Fibroblast of skin of left biceps (primary cell): ENCODE measurements around the gene JOSD2.

Experiments
- DNase-seq, 2 experiments: peaks; one replicate each; pipeline ENCODE4 v3.0.0-alpha.2; 2013; ENCODE audit warnings: low read depth in 2 of 2

JOSD2 gene

DNA sequence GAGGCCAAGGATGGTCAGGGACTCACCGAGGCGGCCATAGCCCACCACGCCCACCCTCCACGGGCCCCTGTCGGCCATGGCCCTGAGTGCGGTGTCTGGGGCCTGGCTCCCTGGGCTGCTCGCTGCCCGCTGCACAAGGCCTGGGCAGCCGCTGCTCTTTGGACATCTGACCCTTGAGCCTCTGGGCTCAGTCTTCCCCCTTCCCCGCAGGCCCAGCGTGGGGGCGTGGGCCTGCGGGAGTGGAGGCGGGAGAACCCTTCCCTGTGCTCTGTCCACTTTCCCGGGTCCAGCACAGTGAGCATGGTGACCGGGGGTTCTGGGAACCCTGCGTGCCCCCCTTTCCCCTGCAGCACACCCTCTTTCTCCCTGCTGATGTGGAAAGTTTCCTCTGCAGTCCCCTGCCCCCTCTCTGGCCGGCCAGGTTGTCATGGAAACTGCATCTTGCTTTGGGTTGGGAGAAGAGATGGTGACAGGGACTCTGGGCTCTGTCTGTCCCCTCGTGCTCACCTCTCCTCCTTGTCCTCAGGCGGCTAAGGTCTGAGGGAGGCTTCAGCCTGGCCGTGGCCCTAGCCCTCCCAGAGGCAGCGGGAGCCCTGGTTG lies 2.9 kb upstream of the JOSD2 start, which contains the start of gene ASPDH:
ASPDH (minus strand) TSS at position 168 of the 600 bp plus-strand sequence; CDS start at position 78, 90 bp downstream.
- no peak for DNase-seq

DNA sequence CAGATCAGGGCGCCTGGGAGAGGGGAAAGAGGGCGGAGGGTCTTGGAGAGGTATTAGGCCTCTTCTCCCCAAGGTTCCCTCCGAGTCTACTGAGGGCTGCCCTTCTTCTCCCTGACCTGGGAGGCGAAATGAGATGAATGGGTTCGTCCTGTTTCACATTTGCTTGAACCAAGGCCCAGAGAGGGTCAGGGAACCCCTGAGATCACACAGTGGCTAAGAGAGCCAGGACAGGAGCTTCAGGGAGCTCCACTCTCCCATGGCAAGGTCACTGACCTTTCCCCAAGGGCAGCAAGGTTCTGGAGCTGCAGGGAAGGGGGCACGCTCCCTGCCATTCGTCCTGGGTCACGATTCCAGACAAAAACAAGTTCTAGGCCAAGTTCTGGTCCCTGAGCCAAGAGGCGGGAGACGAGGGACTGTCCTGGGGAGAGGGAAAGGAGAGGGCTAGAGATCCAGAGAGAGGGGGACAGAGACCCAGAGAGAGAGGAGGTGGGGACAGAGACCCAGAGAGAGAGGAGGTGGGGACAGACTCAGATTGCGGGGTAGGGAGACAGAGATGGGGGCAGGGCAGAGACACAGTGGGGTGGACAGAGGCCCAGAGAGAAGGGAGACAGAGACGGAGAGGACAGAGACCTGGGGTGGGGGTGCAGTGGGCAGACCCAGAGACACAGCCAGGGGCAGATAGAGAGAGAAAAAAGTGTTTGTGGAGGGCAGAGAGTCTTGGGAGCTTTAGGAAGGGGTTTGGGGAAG lies 2.2 kb upstream of the JOSD2 start:
- DNase-seq: no peak

DNA sequence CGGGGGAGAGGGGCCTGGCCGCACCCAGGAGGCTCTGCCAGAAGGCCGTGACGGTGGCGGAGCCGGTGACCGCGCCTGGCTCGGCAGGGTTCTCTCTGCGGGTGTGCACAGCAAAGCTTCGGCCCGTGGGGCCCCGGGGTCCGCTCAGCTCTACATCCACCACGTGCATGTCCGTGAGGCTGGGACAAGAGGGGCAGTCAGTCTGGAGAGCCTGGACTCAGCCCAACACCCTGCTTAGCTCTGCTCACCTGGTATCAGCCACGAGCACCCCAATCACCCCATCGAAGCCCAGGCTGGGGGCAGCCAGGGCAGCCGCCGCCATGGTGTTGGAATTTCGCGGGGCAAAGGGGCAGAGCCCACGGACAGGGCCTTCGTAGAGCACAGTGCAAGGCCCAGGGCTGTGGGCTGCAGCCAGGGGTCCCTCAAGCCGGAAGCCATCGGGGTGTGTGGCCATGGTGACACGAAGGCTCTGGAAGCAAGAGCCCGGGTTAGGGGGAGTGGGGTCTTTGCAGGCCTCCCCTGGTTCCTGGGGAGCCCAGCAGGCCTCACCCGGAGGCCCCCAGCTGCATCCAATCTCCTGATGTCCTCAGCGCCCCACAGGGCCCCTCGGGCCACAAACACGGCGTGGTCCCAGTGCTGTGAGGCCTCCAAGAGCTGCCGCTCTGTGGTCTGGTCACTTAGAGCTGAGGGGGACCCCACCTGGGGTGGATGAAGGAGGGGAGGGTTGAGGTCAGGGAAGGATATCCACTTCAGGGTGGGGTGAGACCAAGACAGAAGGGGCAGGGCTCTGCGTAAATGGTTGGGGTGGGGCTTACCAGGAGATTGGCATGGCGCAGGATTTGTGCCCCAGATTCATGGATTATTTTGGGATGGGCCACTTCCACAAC lies 1.4 kb upstream of the JOSD2 start:
- DNase-seq: no peak

DNA sequence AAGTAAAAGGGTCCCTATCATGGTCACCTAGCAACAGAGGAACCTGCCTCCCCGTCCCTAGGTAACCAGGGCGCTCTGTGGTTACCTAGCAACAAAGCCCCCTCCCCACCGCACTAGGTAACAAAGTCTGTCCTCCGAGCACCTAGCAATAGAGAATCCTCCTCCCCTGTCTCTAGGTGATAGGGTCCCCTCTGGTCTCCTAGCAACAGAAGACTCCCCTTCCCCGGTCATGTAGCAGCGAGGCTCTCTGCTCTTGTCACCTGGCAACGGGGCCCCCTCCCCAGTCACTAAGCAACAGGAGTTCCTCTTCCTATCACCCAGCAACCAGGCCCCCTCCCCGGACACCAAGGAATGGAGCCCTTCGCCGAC lies 307 bp downstream of the JOSD2 start:
- no peak for DNase-seq

DNA sequence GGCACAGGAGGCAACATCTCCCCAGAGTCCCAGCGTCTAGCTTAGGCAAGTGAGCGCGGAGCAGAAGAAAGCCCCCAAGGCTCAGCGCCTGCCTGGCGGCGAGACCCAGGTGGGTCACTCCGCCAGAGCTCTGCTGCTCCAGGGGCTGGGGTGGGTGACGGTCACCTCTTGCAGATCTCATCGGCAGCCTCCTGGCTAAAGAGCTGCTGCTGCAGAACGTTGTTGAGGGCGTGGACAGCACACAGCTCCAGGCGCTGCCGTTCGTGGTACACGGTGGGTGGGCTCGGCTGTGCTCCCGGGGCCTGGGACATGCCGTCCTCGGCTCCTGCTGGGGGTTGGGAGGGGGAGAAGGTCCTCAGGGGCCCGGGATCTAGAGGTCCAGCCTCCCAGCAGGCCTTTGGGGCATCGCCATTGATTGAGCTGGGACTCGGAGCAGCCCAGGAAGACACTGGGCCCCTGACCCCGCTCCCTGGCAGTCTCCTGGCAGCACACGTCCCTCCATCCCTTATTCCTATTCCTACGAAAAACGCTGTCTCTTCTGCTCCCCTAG lies 795 bp downstream of the JOSD2 start:
- DNase-seq: no peak

DNA sequence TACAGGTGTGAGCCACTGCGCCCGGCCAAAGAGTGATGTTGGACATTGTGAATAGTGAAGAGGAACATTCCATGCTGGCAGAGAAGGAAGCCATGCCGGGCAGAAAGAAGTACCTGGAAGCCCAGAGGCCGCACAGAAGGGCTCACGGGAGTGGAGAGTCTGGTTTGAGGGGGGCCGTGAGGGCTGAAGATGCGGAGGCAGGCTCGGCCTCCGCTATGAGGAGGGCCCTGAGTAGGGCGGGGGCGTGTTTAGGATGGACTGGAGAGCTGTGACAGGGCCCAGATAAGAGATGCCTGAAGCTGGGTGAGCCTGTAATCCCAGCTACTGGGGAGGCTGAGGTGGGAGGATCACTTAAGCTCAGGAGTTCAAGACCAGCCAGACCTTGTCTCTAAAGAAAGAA lies 1.6 kb downstream of the JOSD2 start:
- DNase-seq: no peak

DNA sequence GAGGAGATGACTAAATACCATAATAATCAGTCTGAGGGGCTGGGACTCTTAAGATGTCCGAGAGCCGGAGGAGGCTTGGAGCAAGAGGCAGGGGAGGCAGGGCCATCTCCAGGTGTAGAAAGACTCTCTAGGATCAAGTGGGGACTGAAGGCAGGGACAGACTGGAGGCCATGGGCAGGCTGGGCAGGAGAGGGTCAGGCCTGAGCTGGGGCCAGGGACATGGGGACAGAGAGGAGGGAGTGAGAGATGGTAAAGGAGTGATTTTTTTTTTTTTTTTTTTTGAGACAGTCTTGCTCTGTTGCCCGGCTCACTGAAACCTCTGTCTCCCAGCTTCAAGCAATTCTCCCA lies 2.2 kb downstream of the JOSD2 start:
- DNase-seq: no peak

DNA sequence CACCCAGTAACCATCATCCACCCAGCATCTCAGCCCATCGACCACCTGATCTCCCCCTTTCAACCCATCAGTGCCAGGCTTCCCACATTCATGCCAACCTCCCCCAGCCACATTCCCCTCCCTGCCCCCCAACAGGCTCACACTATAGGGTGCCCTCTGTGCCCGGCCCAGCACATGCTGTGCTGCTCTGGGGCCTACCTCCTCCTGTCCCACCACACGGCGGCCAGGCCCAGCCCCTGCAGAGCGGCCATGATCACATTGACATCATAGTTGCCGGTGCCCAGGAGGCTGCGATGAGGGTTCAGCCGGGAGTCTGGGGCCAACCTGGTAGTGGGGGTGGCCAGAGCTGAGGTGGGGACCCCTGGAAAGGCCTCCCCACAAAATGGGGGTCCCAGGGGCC lies 3.6 kb downstream of the JOSD2 start:
- no peak for DNase-seq

DNA sequence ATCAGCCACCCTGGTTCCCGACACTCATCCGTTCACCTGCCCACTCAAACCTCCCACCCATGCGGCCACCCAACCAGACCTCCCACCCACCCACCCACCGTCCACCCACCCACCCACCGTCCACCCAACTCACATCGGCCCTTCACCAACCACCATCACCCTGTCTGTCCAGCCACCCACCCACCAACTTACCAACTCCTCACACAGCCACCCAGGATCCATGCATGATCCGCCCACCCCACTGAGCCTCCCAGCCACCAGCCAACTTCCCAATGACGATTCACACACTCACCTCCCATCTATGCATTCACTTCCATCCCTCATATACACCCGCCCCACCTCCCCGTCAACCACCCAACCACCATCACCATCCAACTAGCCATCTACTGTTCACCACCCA lies 4.3 kb downstream of the JOSD2 start:
- DNase-seq: no peak

DNA sequence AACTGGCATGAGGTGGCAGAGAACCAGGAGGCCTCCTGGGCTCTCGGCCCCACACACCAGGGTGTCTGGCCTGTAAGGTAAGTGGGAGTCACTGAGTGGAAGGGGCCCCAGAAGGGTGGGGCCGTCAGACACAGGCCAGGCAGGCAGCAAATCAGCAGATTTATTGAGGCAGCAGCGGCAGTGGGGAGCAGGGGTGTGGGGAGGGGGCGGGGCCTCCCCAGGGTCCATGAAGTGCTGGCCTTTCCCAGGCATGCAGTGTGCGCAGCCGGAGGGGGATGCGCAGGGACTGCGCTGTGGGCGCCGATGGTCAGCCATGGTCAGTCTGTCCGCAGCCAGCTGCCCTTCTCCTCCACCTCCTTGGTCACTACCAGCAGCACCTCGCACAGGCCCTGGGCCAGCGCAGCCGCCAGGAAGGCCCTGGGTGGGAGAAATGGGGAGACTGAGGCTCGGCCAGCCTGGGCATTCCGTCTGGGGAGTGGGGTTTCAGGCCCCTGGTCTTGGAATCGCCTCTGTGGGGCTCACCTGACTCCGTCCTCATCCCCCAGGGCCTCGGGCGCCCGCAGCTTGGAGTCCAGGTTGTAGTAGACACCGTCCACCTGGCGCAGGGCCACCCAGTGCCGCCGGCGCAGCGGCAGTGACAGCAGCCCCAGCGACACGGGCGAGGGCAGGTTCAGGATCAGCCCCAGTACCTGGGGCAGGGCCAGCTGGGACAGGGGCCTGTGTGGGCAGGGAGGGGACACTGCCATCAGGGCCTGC lies 5.0 kb downstream of the JOSD2 start:
- no peak for DNase-seq

DNA sequence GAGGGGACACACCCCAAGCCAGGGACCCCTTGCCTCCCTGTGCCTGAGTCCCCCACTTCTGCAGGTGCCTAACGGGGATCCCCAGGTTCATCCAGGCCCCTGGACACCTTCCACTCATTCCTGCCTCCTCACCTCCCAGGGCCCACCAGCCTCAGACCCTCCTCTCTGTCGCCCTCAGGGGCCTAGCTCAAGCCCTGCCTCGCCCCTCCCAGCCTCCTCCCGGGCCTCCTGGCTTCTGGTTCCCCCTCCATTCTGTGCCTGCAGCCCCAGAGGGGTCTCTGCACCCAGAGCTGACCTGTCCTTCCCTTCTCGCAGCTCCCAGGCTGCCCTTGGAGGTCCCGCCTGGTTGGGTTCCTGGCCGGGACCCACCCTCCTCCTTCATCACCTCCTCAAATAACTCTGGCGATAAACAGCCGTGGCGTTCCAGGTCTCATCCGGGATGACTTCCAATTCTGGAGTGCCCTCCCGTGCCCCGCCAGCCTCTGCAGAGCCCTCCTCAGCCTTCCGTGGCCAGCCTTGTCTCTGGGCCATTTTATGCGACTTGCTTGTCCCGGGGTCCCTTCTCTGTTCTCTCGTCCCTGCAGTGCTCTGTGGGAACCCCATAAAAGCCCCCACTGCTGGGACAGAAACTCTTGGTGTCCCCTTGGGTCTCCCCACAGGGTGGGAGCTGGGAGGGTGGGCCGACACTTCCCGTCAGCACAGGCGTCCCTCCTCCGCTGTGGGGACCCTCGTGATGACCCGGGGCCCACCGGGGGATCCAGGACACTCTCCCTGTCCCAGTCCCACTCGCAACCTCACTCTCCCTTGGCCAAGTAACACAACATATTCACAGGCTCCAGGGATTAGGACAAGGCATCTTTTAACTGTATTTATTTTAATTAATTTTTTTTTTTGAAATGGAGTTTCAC lies 9.2 kb downstream of the JOSD2 start:
- DNase-seq: no peak

DNA sequence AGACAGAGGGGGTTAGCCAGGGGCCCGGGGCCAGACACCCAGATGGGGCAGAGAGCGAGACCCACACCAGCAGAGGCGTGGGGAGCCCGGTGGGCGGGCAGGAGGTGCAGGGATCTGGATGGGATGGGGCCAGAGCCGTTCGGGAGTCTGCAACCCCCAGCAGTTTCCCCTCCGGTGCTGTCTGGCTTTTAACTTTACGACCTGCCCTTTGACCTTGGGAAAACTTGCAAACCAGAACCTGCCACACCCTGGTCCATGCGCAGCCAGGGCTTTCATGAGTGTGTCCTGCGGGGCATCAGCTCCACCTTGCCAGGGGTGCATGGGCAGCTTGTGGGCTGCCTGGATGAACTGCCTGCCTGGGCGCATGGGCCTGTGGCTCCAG lies 9.8 kb downstream of the JOSD2 start:
- no peak for DNase-seq

DNA sequence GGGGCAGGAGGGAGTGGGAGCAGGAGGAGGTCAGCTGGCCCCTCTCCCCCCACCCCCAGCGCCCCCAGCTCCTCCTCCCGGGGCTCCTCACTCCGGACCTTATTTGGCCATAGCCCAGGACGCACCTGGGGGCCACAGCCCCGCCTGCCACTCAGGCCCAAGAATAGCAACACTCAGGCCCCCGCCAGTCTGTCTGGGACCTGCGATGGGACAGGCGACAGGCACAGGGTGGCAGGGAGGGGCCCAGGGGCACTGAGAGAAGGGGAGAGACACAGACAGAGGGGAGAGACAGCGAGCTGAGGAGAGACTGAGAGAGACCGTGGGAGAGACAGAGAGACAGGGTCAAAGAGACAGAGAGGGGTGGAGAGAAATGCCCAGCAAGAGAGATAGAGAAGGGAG lies 10.2 kb downstream of the JOSD2 start:
- DNase-seq: no peak

DNA sequence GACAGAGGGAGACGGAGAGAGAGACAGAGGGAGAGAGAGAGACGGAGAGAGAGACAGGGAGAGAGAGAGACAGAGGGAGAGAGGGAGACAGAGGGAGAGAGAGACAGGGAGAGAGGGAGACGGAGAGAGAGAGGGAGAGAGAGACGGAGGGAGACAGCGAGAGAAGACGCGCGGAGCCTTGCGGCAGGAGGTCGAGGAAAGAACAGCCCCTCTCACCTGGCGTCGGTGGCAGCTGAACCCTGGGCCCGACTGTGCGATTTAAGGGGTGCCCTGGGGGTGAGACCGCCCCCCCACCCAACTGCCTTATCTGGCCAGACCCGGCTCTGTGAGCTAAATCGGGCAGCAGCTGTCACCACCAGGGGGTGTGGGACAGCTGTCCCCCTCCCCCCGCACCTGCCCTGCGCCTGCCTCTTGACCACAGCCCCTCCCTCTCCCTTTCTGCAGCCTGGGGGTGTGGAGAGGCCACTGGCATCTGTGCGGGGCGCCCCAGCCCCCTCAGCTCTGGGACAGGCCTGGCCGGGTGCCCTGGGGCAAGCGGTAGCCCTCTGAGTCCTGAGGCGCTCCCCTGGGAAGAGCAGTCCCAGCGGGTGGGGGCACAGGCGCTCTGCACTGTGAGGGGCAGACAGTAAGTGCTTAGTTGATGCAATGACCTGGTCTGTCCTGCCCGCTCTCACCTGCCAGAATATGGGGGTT lies 10.8 kb downstream of the JOSD2 start:
- no peak for DNase-seq

DNA sequence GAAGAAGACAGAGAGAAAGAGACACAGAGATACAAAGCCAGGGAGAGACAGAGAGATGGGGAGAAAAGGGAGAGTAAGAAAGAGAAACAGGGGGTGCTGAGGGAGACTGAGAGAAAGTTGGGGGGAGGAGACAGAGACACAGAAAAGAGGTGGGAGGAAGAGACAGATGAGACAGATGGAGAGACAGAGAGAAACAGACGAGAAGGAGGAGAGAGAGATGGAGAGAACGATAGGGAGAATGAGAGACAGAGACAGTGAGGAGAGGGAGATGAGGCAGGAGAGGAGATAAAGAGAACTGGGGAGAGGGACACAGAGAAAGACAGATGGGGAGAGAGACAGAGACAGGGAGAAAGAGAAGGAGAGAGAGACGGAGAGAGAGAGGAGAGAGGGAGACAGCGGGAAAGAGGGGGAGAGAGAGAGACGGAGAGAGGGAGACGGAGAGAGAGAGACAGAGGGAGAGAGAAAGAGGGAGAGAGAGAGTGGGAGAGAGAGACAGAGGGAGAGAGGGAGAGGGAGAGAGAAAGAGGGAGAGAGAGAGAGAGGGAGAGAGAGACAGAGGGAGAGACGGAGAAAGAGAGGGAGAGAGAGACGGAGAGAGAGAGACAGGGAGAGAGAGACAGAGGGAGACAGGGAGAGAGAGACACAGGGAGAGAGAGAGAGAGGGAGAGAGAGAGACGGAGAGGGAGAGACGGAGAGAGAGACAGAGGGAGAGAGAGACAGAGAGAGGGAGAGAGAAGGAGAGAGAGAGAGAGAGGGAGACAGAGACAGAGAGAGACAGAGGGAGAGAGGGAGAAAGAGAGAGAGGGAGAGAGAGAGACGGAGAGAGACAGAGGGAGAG lies 12.6 kb downstream of the JOSD2 start:
- DNase-seq: no peak

DNA sequence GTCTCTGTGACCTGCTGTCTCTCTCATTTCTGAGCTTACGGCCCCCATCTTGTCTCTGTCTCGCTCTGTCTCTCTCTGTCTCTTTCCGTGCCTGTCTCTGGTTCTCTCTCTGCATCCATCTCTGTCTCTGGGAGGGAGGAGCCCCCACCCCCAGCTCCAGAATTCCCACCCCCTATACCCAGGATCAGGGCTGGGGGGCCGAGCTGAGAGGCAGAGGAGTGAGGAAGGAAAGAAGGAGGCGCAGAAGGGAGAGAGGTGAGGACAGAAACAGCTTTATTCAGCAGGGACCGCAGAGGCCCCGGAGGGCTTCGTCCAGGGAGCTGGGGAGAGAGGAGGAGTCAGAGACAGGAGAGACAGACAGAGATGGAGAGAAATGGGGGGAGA lies 14.0 kb downstream of the JOSD2 start:
- DNase-seq: no peak

DNA sequence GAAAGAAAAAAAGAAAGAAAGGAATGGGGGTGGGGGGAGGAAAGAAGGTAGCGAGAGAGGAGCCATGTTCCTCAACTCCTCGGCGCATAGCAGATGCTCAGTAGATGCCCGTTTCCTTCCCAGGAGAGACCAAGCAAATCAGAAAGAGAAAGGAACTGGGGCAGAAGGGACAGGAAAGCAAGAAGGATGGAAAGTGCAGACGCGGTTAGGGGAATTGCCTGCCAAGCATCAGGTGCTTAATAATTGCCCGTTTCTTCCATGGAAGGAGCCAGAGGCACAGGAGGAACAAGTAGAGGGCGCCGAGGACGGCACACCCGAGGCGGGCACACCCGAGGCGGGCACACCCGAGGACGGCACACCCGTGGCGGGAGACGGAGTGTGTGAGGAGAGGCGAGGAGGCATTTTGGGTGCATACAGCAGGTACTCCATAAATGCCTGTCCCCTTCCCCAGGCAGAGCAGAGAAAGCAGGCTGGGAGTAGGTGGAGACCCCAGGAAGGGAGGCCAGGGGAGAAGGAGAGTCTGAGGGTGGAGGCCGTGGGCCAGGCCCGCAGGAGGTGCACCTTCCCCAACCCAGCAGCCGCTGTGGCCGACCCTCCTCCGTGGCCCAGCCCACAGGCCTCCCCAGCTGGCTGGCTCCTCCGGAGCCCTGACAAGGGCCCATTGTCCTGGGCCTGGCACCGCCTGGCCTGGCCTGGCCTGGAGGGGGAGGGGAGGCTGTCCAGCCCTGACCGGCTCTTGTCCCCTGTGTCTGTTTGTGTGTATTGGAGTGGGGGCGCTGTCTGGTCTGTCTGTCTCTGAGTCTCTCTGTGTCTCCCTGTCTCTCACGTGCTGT lies 14.6 kb downstream of the JOSD2 start:
- DNase-seq: no peak

DNA sequence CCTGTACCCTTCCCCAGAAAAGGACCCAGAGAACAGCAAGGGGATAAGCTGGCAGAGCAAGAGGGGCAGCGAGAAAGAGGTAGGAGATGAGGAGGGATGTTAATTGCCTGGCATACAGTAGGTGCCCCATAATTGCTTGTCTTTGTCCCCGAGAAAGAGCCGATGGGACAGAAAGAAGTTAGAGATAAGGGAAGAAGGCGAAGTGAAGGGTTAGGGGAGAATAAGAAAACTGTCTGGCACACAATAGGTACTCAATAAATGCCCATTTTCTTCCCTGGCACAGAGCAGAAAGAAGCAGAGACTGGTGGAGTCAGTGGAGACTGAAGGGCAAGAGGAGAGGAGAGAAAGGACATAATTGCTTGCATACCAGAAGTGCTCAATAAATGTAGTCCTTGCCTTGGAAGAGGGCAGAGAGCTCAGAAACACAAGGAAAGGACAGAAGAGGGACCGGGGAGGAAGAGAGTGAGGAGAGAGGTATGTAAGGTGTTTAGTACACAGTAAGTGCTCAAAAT lies 15.9 kb downstream of the JOSD2 start:
- DNase-seq: no peak
